Caki2 (cell line): ENCODE measurements around the gene CBS. TPM values are rescaled to one million over a fixed set of nuclear protein-coding genes. Genes with fewer than 3 reads are reported as not detected.
"Not testable (repeated sequence)": the region's sequence is repeated elsewhere in the genome, so short reads cannot be mapped to it uniquely, and the experiment has no call there.

Experiments used
- DNase-seq: peaks from one replicate; pipeline ENCODE4 v3.0.0-alpha.2; 2015; ENCODE audit warnings: low read depth
- in situ Hi-C: cut with HindIII; loops from 2 replicates; pipeline ENCODE4 v1.10.0; 2016; ENCODE audit warnings: low sequenced_read_pairs, low pct_unique_long_range_greater_than_20kb, mixed read lengths
- total RNA-seq: library from RNA; depleted of rRNA; stranded (reverse); fragments of >200 nt; shearing (Covaris generic); gene quantifications from 2 replicates; pipeline ENCODE4 v1.2.3, GENCODE V29; 2014; ENCODE audit warnings: low replicate concordance; rRNA removed

The CBS gene
- 20.2 and 32.8 TPM in 2 replicates for total RNA-seq

GRCh38 chr21:43075170-43076022 is at the start of gene CBS:
TSS of gene CBS (minus strand) at chr21:43075835. CDS start at chr21:43072193, 3,642 bp downstream.
- DNase-seq, in situ Hi-C loops: not testable (repeated sequence)

GRCh38 chr21:43115956-43116355 is 40.3 kb upstream of the CBS start:
- in situ Hi-C loops, DNase-seq: not testable (repeated sequence)

GRCh38 chr21:43114483-43114882 is 38.8 kb upstream of the CBS start:
- in situ Hi-C loops, DNase-seq: not testable (repeated sequence)

GRCh38 chr21:43109006-43109405 is 33.4 kb upstream of the CBS start:
- in situ Hi-C loops, DNase-seq: not testable (repeated sequence)

GRCh38 chr21:43108177-43108576 is 32.5 kb upstream of the CBS start:
- in situ Hi-C loops, DNase-seq: not testable (repeated sequence)

GRCh38 chr21:43107794-43108137 is 32.1 kb upstream of the CBS start:
- in situ Hi-C loops, DNase-seq: not testable (repeated sequence)

GRCh38 chr21:43106965-43107793 is 31.5 kb upstream of the CBS start, which contains the start of gene U2AF1:
TSS of gene U2AF1 (minus strand) at chr21:43107570. CDS start at chr21:43107494, 76 bp downstream.
- in situ Hi-C loops = not testable (repeated sequence)
- DNase-seq = peak; percentile 6

- in situ Hi-C loops, DNase-seq: not testable (repeated sequence)
These were observed 29.0 kb upstream of the CBS start for GRCh38 chr21:43104642-43105041.

- DNase-seq, in situ Hi-C loops: not testable (repeated sequence)
These were observed 26.6 kb upstream of the CBS start for GRCh38 chr21:43102281-43102680.

GRCh38 chr21:43101676-43102075 is 26.0 kb upstream of the CBS start:
- DNase-seq, in situ Hi-C loops: not testable (repeated sequence)

GRCh38 chr21:43101000-43101399 is 25.4 kb upstream of the CBS start:
- in situ Hi-C loops, DNase-seq: not testable (repeated sequence)

GRCh38 chr21:43091979-43092614 is 16.5 kb upstream of the CBS start:
- DNase-seq, in situ Hi-C loops: not testable (repeated sequence)

GRCh38 chr21:43090947-43091346 is 15.3 kb upstream of the CBS start:
- in situ Hi-C loops, DNase-seq: not testable (repeated sequence)

- DNase-seq, in situ Hi-C loops: not testable (repeated sequence)
These were observed 13.8 kb upstream of the CBS start for GRCh38 chr21:43089463-43089862.

GRCh38 chr21:43082587-43083300 is 7.1 kb upstream of the CBS start:
- DNase-seq, in situ Hi-C loops: not testable (repeated sequence)

GRCh38 chr21:43076643-43077042 is 1.0 kb upstream of the CBS start:
- DNase-seq, in situ Hi-C loops: not testable (repeated sequence)

GRCh38 chr21:43076023-43076637 is 495 bp upstream of the CBS start:
- DNase-seq, in situ Hi-C loops: not testable (repeated sequence)
